ENCODE data around the gene ABI3BP. TPM values are rescaled to one million over a fixed set of nuclear protein-coding genes. Genes with fewer than 3 reads are reported as not detected.

Gene ABI3BP
- total RNA-seq, 1 experiment from 2014 or later, result 0.28 TPM

DNA sequence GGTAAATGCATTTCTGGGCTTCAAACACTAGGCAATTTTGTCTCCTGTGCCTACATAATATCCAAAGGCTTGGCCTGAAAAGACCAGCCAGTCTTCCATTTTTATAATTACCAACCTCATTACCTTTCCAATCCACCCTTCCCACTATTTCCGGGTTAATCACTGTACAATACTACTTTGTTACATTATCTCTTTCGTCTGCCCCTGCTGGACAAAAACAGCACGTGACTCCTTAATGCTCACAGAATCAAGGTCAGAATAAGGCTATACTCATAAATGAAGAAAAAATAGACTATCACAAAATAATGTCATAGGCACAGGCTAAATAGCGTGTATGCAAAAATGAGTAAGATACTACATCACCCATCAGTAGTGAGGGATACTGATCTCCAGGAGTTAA, 40.1 kb downstream of the ABI3BP start:
- H3K4me2 ChIP-seq (ENCODE audit: insufficient read depth, insufficient read length, low read length), result no peak overlapping the region
- H3K23me2 ChIP-seq (ENCODE audit: insufficient read length, low read depth, low read length, poor library complexity, severe bottlenecking), result no peaks in the 10 kb centered on the region
- Mint-ChIP-seq H3K27ac (no peak overlapping the region), H3K4me1 (no peaks in the 10 kb centered on the region), H3K4me3 (no peak overlapping the region), H3K9me3 (no peaks in the 10 kb centered on the region), H3K27me3 (ENCODE audit: low read depth) (peaks cover 2% of the 10 kb centered on the region; the same call in 1 of the 2 replicates), H3K36me3 (ENCODE audit: insufficient read depth in 1 of 3, low read depth in 3 of 3) (no peaks in the 10 kb centered on the region)
- no peak overlapping the region for H3K56ac ChIP-seq (ENCODE audit: insufficient read length, low read depth, low read length)
- H2BK20ac ChIP-seq (ENCODE audit: low read depth, low read length, poor library complexity, severe bottlenecking), result no peak overlapping the region
- H3K79me2 ChIP-seq (ENCODE audit: insufficient read depth, low read length), result no peaks in the 10 kb centered on the region
- no peaks in the 10 kb centered on the region for H3K27me3 ChIP-seq (ENCODE audit: insufficient read depth, low read length)
- H3K9me3 ChIP-seq (ENCODE audit: control insufficient read depth, low read depth, low read length), result no peaks in the 10 kb centered on the region
- no peaks in the 10 kb centered on the region for H3K79me1 ChIP-seq (ENCODE audit: insufficient read depth, low read depth, low read length, poor library complexity, severe bottlenecking)
- peak; percentile 18; the same call in 1 of the 3 replicates for TF ChIP-seq CTCF (conservative IDR thresholded peaks at IDR 0.05)
- H3K9ac ChIP-seq (ENCODE audit: extremely low read depth, insufficient read length, low read length), result no peak overlapping the region
- no peak overlapping the region for H3K14ac ChIP-seq (ENCODE audit: insufficient read depth, low read length)
- no peak overlapping the region for H2BK12ac ChIP-seq (ENCODE audit: insufficient read length, low read depth, low read length)
- no peak overlapping the region for H2BK5ac ChIP-seq (ENCODE audit: insufficient read length, low read length)
- no peak for DNase-seq
- no peak overlapping the region for H3K18ac ChIP-seq (ENCODE audit: insufficient read length, low read depth, low read length)
- no peak overlapping the region for H4K91ac ChIP-seq (ENCODE audit: insufficient read length, low read depth, low read length)
- WGBS (ENCODE audit: extremely low coverage, insufficient read length, low lambda C conversion rate), result 100% methylated on average over 1 of the region's 4 CpGs
- no peak overlapping the region for H4K5ac ChIP-seq (ENCODE audit: insufficient read length, low read depth, low read length)
- H3K4ac ChIP-seq (ENCODE audit: low read depth, low read length), result no peak overlapping the region
- H3K23ac ChIP-seq (ENCODE audit: insufficient read length, low read depth, low read length), result no peak overlapping the region
- no peaks in the 10 kb centered on the region for H3K4me1 ChIP-seq (ENCODE audit: insufficient read depth, low read length)
- no peak overlapping the region for H2BK120ac ChIP-seq (ENCODE audit: low read depth, low read length, poor library complexity, severe bottlenecking)
- no peak overlapping the region for H3T11ph ChIP-seq (ENCODE audit: low read length)
- no peaks in the 10 kb centered on the region for H4K20me1 ChIP-seq (ENCODE audit: control insufficient read depth, insufficient read depth, insufficient read length)
- H3K27ac ChIP-seq (ENCODE audit: insufficient read length, low read depth, low read length), result no peak overlapping the region
- H4K8ac ChIP-seq (replicated peaks; ENCODE audit: insufficient read length, low read depth, low read length), result no peak overlapping the region
- no peak overlapping the region for H2AFZ ChIP-seq (ENCODE audit: low read length)
- H2AK5ac ChIP-seq (ENCODE audit: insufficient read length, low read length), result no peak overlapping the region
- no peak overlapping the region for H2BK15ac ChIP-seq (ENCODE audit: low read depth, low read length)

Data from H9 (cell line).